Left renal cortex interstitium (tissue), 4 donors: ENCODE data around the gene TPCN1. TPM values are rescaled to one million over a fixed set of nuclear protein-coding genes. Genes with fewer than 3 reads are reported as not detected.

Experiments used
- DNase-seq, 4 donors: peaks; one replicate each; pipeline ENCODE4 v3.0.0-alpha.2; 2013; ENCODE audit warnings: low read depth in 4 of 4, low spot score in 2 of 4, missing footprints in 1 of 4
- polyA plus RNA-seq, 4 donors: library from polyadenylated mRNA; unstranded; fragments of 120-200 nt; gene quantifications; one replicate each; pipeline ENCODE4 v1.2.1, GENCODE V29; 2013; ENCODE audit not compliant: insufficient read length in 4 of 4

The TPCN1 gene
- polyA plus RNA-seq, 4 donors: 25.0 to 49.6 (median 37.6) TPM

GRCh38 chr12:113298861-113299545 is 77.7 kb downstream of the TPCN1 start:
- no peak for DNase-seq

- no peak for DNase-seq
These were observed 78.5 kb downstream of the TPCN1 start for GRCh38 chr12:113299619-113300237.

- no peak for DNase-seq
These were observed 80.5 kb downstream of the TPCN1 start for GRCh38 chr12:113301811-113302210.

- DNase-seq: no peak
These were observed 81.2 kb downstream of the TPCN1 start for GRCh38 chr12:113302466-113302865.

GRCh38 chr12:113302886-113303640 is 81.8 kb downstream of the TPCN1 start:
- DNase-seq: no peak

- DNase-seq: no peak
These were observed 84.1 kb downstream of the TPCN1 start for GRCh38 chr12:113305281-113305856.

GRCh38 chr12:113306382-113306781 is 85.1 kb downstream of the TPCN1 start:
- DNase-seq: no peak

- no peak for DNase-seq
These were observed 89.2 kb downstream of the TPCN1 start for GRCh38 chr12:113310489-113310888.

GRCh38 chr12:113314121-113314529 is 92.9 kb downstream of the TPCN1 start:
- DNase-seq: no peak

GRCh38 chr12:113315358-113315757 is 94.1 kb downstream of the TPCN1 start:
- DNase-seq: no peak

- DNase-seq: no peak
These were observed 94.9 kb downstream of the TPCN1 start for GRCh38 chr12:113316155-113316554.

GRCh38 chr12:113317122-113317521 is 95.9 kb downstream of the TPCN1 start:
- no peak for DNase-seq

GRCh38 chr12:113318046-113318656 is 96.9 kb downstream of the TPCN1 start:
- DNase-seq: no peak

GRCh38 chr12:113318900-113319628 is 97.8 kb downstream of the TPCN1 start:
- DNase-seq: no peak

- no peak for DNase-seq
These were observed 99.1 kb downstream of the TPCN1 start for GRCh38 chr12:113320401-113320800.

- no peak for DNase-seq
These were observed 101.1 kb downstream of the TPCN1 start for GRCh38 chr12:113322343-113322742.

GRCh38 chr12:113325916-113326315 is 104.7 kb downstream of the TPCN1 start:
- DNase-seq: peak in 1 of 4 donors; percentile 45

GRCh38 chr12:113326775-113327395 is 105.6 kb downstream of the TPCN1 start:
- DNase-seq: no peak

- no peak for DNase-seq
These were observed 107.2 kb downstream of the TPCN1 start for GRCh38 chr12:113328368-113328889.
